Panc1 (cell line): Measurements from ENCODE around the gene MAP3K6.

ENCODE experiments used
- CTCF ChIP-seq: fragments of 450-650 bp; IDR thresholded peaks from 2 replicates; pipeline ENCODE4 v1.5.1; 2017; ENCODE audit warnings: mild to moderate bottlenecking
- POLR2AphosphoS5 ChIP-seq: IDR thresholded peaks from 2 replicates; pipeline ENCODE4 v1.6.1; 2012; ENCODE audit warnings: mild to moderate bottlenecking, low read depth, low read length, moderate library complexity
- SIN3A ChIP-seq: IDR thresholded peaks from 2 replicates; pipeline ENCODE4 v1.6.1; 2012; ENCODE audit warnings: low read depth, mild to moderate bottlenecking, low read length, moderate library complexity, borderline replicate concordance; ENCODE audit not compliant: insufficient read depth
- TCF7L2 ChIP-seq: IDR thresholded peaks from 2 replicates; pipeline ENCODE4 v1.6.1; 2011; ENCODE audit warnings: mild to moderate bottlenecking, low read depth, low read length, inconsistent platforms

DNA sequence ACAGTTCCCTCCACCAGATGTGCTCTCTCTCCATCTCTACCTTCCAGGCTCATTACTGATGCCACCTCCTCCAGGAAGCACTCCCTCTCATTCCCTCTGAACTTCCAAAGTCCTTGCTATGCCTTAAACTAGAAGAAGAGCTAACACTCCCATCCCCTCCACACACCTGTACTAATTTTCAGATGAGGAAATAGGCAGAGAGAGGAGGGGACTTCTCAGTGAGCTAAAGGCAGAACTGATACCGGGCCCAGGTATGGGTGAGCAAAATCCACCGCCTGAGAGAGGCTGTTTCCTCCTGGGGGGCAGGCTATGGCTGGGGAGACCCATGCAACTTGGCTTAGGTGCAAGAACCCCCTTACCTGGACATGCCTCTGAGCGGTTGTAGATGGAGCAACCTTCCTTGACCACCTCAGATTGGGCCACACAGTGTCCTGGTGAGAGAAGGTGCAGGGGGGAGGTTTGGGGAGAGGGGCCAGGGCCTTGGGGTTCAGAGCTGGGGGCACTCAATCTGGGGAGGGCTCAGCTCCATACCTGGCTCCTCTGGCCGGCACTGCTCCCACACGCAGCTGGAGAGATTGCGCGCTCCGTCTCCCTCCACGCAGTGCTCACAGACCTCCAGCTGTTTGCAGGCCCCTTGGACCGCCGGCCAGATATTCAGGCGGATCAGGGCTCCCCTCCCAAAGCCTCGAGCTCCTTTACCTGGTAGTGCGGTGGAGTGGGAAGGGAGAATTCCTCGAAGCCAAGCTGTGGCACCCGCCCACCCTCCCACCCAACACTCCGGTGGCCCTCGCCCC is 15.4 kb upstream of the MAP3K6 start:
- TF ChIP-seq CTCF (no peak), SIN3A (no peak), POLR2AphosphoS5 (no peak), TCF7L2 (no peak)
